Measurements from ENCODE around the gene SLC2A2. TPM values are rescaled to one million over a fixed set of nuclear protein-coding genes. Genes with fewer than 3 reads are reported as not detected.

Gene SLC2A2
- total RNA-seq, result not detected

- no peak for TF ChIP-seq CTCF (IDR thresholded peaks at IDR 0.05; ENCODE audit: low read depth)
These were observed at the start of gene SLC2A2 for GRCh38 chr3:171026597-171027293. TSS of gene SLC2A2 (minus strand) at chr3:171026720. CDS start at chr3:171026670, 50 bp downstream.

- no peak for TF ChIP-seq CTCF (IDR thresholded peaks at IDR 0.05; ENCODE audit: low read depth)
These were observed 45.9 kb upstream of the SLC2A2 start for GRCh38 chr3:171072432-171072831.

GRCh38 chr3:171068658-171069057 lies 42.1 kb upstream of the SLC2A2 start:
- no peak for TF ChIP-seq CTCF (IDR thresholded peaks at IDR 0.05; ENCODE audit: low read depth)

- no peak for TF ChIP-seq CTCF (IDR thresholded peaks at IDR 0.05; ENCODE audit: low read depth)
These were observed 39.7 kb upstream of the SLC2A2 start for GRCh38 chr3:171066206-171066605.

- TF ChIP-seq CTCF (IDR thresholded peaks at IDR 0.05; ENCODE audit: low read depth), result no peak
These were observed 39.2 kb upstream of the SLC2A2 start for GRCh38 chr3:171065732-171066131.

- TF ChIP-seq CTCF (IDR thresholded peaks at IDR 0.05; ENCODE audit: low read depth), result no peak
These were observed 37.9 kb upstream of the SLC2A2 start for GRCh38 chr3:171064461-171064860.

GRCh38 chr3:171061749-171062148 lies 35.2 kb upstream of the SLC2A2 start:
- no peak for TF ChIP-seq CTCF (IDR thresholded peaks at IDR 0.05; ENCODE audit: low read depth)
